GM13976 (cell line): ENCODE results near the gene CAMKMT.

Source experiments
- DNase-seq: peaks from one replicate; pipeline ENCODE4 v3.0.0; 2012; ENCODE audit warnings: low spot score
- in situ Hi-C: fragments of 300-500 bp; cut with MboI; formaldehyde crosslinking; loops from one replicate; pipeline ENCODE4 v1.12.0; 2022; ENCODE audit warnings: low sequenced_read_pairs, mixed read lengths, inconsistent platforms; ENCODE audit not compliant: unreplicated experiment
- TF ChIP-seq, protein P1 (sequence below): IDR thresholded peaks from 2 replicates; pipeline ENCODE4 v1.5.1; 2012; ENCODE audit warnings: borderline replicate concordance, mild to moderate bottlenecking; ENCODE audit not compliant: insufficient read depth; ENCODE audit errors: extremely low read depth, missing control alignments, control extremely low read depth

The CAMKMT gene

DNA sequence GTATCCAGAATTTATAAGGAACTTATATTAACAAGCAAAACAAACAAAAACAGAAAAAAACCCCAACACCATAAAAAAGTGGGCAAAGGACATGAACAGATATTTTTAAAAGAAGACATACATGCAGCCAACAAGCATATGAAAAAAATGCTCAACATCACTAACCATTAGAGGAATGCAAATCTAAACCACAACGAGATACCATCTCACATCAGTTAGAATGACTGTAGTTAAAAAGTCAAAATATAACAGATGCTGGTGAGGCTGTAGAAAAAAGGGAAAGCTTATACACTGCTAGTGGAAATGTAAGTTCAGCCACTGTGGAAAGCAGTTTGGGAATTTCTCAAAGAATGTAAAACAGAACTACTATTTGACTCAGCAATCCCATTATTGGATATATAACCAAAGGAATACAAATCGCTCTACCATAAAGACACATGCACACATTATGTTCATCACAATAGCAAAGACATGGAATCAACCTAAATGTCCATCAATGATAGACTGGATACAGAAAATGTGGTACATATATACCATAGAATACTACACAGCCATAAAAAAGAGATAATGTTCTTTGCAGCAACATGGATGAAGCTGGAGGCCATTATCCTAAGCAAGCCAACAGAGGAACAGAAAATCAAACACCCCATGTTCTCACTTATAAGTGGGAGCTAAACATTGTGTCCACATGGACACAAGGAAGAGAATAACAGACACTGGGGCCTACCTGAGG is 25.8 kb upstream of the CAMKMT start:
- in situ Hi-C loops = no loop called here
- TF ChIP-seq, protein P1, sequence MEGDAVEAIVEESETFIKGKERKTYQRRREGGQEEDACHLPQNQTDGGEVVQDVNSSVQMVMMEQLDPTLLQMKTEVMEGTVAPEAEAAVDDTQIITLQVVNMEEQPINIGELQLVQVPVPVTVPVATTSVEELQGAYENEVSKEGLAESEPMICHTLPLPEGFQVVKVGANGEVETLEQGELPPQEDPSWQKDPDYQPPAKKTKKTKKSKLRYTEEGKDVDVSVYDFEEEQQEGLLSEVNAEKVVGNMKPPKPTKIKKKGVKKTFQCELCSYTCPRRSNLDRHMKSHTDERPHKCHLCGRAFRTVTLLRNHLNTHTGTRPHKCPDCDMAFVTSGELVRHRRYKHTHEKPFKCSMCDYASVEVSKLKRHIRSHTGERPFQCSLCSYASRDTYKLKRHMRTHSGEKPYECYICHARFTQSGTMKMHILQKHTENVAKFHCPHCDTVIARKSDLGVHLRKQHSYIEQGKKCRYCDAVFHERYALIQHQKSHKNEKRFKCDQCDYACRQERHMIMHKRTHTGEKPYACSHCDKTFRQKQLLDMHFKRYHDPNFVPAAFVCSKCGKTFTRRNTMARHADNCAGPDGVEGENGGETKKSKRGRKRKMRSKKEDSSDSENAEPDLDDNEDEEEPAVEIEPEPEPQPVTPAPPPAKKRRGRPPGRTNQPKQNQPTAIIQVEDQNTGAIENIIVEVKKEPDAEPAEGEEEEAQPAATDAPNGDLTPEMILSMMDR = no peak
- no peak for DNase-seq

DNA sequence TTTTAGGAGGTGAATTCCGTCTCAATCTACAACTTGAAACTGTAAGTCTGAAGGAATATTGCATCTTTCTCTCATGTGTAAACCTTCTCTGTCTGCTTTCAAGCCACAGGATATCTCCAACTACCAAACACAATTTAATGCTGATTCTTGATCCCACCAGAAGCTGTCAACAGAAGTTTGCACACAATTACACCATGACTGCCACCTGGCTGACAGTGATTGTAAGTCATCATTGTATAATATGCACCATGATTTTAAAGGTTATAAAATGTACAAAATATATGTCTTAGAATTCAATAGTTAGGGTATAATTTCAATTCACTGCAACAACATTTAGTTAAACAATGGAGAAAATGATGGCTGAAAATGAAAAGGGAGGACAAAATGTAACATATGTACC is 18.9 kb upstream of the CAMKMT start:
- DNase-seq = no peak

DNA sequence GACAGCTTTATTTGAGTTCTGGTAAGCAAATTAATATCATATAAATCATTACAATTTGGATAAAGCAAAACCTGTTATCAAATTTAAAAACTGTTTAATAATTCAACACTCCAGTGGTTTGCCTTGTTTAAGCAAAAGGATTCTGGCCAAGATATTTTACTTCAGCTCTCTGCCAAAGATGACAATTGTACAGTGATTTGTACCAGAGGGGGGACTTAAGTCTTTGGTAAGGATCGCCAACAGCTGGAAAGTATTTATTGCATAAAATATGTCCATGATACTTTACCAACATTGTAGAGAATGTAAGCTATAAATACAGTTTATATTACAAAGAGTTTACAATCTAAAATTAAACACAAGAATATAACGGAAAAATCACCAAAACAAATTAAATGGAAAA is 14.2 kb upstream of the CAMKMT start:
- in situ Hi-C loops = no loop called here
- DNase-seq = no peak
- TF ChIP-seq, protein P1 = no peak

More for the DNA sequence above, 18.9 kb upstream of the CAMKMT start:
- in situ Hi-C loops = no loop called here
- TF ChIP-seq, protein P1 = peak; percentile 32

DNA sequence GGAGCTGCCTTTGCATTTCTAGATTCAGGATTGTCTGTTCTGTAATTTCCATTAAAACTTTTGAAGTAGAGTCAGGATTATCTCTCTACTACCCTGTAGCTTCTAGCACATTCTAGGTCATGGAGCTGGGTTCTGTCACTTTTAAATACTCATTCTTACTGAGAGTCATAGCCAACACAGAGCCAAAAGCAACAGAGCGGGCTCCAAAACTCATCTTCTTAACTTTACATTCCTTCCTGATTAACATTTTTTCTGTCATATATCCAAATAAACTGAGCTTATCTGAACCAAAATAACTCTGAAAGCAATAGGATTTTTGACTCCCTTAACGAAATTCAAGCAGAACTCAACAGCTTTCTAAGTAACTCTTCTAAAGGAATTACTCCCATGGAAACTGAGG is 13.3 kb upstream of the CAMKMT start:
- TF ChIP-seq, protein P1 = no peak
- DNase-seq = no peak
- in situ Hi-C loops = no loop called here

DNA sequence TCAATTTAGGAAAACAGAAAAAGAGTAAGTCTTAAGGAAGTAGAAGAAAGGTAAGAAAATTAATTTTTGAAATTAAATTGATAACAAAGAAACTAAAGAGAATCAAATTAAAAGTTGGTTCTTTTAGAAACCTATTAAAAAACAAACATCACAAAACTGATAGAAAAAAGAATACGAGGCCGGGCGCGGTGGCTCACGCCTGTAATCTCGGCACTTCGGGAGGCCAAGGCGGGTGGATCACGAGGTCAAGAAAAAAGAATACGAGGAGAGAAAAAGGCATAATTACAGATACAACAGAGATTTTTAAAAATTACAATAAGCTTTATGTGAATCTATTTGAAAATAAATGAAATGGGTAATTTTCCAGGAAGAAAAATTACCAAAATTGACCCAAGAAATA is 12.2 kb upstream of the CAMKMT start:
- DNase-seq = no peak
- TF ChIP-seq, protein P1 = no peak
- in situ Hi-C loops = no loop called here

DNA sequence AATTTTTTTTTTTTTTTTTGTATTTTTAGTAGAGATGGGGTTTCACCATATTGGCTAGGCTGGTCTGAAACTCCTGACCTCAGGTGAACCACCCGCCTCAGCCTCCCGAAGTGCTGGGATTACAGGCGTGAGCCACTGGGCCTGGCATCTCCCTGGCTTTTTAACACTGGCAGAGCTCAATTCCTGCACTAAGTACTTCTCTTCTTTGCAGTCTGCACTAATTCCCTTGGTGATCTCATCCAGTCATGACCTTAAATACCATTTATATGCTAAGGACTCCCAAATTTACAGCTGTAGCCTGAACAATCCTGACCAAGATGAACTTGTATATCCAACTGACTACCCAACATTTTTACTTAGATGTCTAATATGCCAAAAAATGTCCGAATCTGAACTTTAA is 10.7 kb upstream of the CAMKMT start:
- no peak for DNase-seq
- in situ Hi-C loops = no loop called here
- TF ChIP-seq, protein P1 = no peak

DNA sequence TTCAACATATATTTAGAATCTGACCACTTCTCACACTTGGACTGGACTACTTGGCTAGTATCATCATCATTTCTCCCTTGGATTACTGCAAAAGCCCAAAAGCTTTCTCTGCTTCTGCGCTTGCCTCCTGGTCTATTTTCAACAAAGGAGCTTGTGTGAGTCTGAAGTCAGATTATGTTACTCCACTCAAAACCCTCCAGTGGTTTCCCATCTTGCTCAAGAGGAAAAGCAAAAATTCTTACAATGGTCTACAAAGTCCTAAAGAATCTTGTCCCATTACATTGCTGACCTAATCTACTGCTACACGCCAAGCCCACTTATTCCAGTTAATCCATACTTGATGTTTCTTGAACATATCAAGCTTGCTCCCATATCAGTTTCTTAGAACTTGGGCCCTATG is 10.1 kb upstream of the CAMKMT start:
- DNase-seq = no peak
- in situ Hi-C loops = no loop called here
- TF ChIP-seq, protein P1 = no peak
